IPS-18c (cell line): ENCODE results near the gene GYG1.

Experiments used
- H3K4me3 ChIP-seq: 2 replicates; pipeline ENCODE4 v1.7.0; 2013; ENCODE audit warnings: low read depth, mild to moderate bottlenecking, low read length, moderate library complexity; ENCODE audit not compliant: insufficient read depth
- H3K9me3 ChIP-seq: one replicate; pipeline ENCODE4 v1.6.1; 2013; ENCODE audit warnings: mild to moderate bottlenecking, low read length, moderate library complexity; ENCODE audit not compliant: control insufficient read depth, insufficient read depth

Gene GYG1

DNA sequence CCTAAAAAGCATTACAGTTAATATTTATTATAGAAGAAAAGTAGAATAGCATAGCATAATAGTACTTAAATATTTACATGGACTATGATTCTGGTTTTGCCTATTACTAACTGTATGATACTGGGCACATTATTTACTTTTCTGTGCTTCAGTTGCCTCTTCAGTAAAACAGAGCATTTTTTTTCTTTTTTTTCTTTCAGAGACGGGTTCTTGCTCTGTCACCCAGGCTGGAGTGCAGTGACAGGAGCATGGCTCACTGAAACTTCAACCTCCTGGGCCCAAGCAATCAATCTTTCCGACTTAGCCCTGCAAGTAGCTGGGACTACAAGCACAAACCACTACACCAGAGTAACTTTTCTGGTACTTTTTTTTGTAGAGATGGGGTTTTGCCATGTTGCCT, 47.0 kb downstream of the GYG1 start:
- no peak overlapping the region for H3K4me3 ChIP-seq
- H3K9me3 ChIP-seq: no peaks in the 10 kb centered on the region

DNA sequence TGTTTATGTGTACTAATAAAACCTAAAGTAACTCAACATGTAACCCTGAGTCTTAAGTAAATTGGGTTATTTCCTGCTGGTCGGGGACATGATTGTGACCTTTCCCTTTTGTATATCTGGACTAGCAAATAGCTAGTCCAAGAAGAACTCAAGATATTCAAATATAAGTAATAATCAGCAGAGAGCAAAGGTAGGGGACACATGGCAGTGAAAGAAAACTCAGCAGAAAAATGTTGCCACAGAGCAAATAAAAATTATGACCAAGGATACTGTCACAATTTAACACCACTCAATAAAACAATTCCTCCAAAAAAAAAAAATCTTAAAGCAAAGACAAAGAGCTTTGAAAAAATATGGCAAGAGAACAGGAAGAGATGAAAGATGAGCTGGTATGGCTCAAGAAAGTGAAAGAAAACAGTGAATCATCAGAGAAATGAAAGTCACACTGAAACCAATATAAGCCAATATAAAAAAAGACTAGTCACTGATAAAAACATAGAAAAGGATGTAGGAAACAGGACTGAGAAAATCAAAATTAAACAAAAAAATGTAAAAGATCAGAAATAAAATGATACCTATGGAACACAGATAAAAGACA, 51.5 kb downstream of the GYG1 start:
- Histone ChIP-seq H3K4me3 (no peak overlapping the region), H3K9me3 (no peaks in the 10 kb centered on the region)

DNA sequence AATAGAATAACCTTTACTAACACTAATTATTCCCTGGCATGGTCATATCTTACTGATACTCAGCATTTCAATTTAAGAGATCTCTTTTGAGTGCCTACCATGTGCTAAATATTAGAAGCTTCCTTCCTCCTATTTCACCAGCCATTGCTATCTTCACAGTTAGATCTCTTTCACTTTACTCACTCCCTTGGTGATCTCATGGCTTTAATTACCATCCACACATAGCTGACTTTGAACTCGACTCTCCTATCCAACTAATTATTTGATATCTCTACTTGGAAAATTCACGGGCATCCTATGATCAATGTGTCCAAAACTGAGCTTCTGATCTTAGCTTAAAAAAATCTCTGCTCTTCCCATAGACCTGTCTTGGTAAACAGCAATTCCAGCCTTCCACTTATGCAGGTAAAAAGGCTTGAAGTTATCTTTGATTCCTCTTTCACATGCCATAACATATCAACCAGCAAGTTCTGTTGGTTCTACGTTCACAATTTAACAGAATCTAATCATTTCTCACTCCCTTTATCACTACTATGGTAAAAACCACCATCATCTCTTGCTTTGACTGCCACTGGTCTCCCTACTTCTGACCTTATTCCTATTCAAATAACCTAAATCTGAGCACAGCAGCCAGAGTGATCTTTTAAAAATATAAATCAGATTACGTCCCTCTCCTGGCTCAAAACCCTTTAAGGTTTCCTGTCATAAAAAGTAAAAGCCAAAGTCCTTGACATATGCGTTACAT, 53.2 kb downstream of the GYG1 start:
- Histone ChIP-seq H3K9me3 (no peaks in the 10 kb centered on the region), H3K4me3 (no peak overlapping the region)

DNA sequence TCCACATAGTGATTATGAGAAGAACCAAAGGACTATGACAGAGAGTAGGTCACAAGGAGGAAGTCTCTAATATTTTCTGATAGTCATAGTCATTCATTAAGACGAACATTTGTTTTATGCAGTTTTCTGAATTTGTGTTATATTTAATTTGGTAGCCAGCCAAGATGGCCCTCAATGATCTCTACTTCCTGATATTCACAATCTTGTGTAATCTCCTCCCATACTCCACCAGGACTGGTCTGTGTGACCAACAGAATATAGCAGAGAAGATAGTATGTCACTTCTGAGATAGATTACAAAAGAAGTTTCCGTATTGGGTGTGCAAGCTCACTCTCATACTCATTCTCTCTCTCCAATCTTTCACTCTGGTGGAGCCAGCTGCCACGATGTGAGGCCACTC, 64.2 kb downstream of the GYG1 start:
- H3K9me3 ChIP-seq: no peaks in the 10 kb centered on the region
- no peak overlapping the region for H3K4me3 ChIP-seq

DNA sequence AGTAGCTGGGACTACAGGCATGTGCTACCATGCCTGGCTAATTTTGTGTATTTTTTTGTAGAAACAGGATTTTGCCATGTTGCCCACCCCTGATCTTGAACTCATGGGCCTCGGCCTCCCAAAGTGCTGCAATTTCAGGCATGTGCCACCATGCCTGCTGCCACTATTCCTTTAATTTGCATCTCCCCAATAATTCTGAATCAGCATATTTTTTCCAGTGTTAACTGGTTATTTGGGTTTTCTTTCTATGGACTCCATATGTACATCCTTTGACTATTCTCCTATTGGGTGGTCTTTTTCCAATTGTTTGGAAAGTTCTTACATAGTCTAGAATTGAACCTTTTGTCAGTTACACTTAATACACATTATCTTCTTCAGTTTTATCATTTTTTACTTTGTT, 66.9 kb downstream of the GYG1 start:
- H3K9me3 ChIP-seq: no peaks in the 10 kb centered on the region
- H3K4me3 ChIP-seq: no peak overlapping the region

DNA sequence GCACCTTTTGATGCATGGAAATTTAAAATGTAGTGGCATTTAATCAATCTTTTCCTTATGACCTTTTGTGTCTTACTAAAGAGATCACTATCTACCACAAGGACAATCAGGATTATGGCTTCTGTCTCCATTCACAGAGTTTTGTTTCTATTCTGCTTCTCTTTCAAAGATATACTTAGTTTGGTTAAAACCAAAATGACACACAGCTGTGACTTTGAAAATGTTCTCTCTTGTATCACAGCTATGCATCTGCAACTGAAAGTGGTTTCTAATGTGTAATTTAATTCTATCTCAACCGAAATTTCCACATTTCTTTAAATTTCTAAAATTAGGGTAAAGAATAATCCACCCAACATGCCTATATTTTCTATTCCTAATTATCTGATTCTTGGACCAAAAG, 67.3 kb downstream of the GYG1 start:
- no peak overlapping the region for H3K4me3 ChIP-seq
- H3K9me3 ChIP-seq: no peaks in the 10 kb centered on the region

DNA sequence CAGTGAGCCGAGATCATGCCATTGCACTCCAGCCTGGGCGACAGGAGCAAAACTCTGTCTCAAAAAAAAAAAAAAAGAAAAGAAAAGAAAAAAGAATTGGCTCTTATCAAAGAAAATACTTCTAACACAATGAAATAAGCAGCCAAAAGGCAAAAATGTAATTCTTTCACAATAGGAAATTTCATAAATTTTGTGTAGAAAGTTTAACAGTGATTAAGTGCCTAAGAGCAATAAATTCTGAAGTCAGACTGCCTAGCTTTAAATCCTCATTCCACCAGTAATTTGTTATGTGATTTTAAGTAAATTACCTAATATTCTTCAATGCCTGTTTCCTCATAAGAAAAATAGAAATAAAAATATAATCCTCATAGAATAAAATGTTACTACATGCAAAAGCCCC, 70.4 kb downstream of the GYG1 start:
- Histone ChIP-seq H3K9me3 (no peaks in the 10 kb centered on the region), H3K4me3 (no peak overlapping the region)

DNA sequence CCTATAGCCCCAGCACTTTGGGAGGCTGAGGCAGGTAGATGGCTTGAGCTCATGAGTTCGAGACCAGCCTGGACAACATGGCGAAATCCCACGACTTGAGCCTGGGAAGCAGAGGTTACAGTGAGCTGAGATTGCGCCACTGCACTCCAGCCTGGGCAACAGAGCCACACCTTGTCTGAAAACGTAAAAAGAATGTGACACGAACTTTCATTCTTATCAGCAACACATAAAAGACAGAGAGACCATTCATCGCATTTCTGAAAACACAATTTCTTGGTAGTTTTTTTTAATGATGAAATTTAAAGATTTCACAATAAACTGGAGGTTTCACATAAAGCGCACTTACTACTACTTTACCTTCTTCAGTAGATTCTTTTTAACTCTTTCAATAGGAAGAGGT, 76.5 kb downstream of the GYG1 start:
- Histone ChIP-seq H3K9me3 (no peaks in the 10 kb centered on the region), H3K4me3 (no peak overlapping the region)
